GM23248 (cell line): Measurements from ENCODE around the gene IRAK1.

Source experiments
- EZH2 ChIP-seq: fragments of 200-600 bp; sonication (generic); IDR thresholded peaks from 2 replicates; pipeline ENCODE4 v1.6.1; 2018; ENCODE audit warnings: antibody characterized with exemption, mild to moderate bottlenecking; ENCODE audit not compliant: insufficient read depth, poor library complexity, severe bottlenecking
- EZH2phosphoT487 ChIP-seq: fragments of 200-600 bp; sonication (generic); IDR thresholded peaks from 2 replicates; pipeline ENCODE4 v1.6.1; 2018; ENCODE audit warnings: antibody characterized with exemption, moderate library complexity, mild to moderate bottlenecking, low read depth; ENCODE audit not compliant: insufficient read depth

- TF ChIP-seq EZH2 (no peak), EZH2phosphoT487 (no peak)
These were observed 23.5 kb upstream of the IRAK1 start for GRCh38 chrX:154043003-154043763.
